ENCODE results near the gene AKAP11. TPM values are rescaled to one million over a fixed set of nuclear protein-coding genes. Genes with fewer than 3 reads are reported as not detected.

AKAP11 gene
- total RNA-seq, 1 donor from 2014 or later = 19.8 TPM

DNA sequence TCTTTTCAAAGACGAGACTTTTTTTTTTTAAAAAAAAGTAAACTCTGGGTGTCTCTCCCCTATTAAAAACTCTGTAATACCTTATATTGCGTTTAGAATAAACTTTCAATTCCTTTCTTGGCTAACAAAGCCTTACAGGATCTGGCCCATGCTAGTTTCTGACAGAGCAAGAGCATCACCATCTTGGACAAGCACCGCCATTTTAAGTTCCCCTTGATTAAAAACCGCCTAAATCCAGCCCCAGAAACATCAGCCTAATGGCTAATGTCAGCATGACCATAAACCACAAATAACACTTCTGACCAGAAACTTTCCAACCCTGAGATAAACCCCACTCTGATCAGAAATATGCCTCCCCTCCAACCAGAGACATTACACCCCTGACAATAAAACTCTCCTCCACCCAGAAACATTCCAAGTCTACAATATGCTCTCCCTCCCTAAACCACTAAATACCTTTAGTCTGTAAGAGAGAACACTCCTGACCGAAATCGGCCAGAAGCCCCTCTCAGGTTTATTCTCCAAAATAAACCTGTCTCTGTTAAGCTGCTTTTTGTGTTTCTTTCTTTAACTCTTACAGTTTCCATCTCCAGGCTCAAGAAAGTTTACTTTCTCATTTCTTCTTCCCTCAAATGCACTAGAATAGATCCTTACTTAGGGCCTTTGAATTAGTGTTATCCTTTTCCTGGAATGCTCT, 1.6 kb upstream of the AKAP11 start:
- Histone ChIP-seq H3K27me3 (ENCODE audit: control insufficient read depth, insufficient read depth, low read length) (no peaks in the 10 kb centered on the region), H3K36me3 (ENCODE audit: control insufficient read depth, insufficient read depth, low read length) (no peaks in the 10 kb centered on the region), H3K4me3 (ENCODE audit: low read depth, low read length) (no peak overlapping the region)
- TF ChIP-seq, protein P1, sequence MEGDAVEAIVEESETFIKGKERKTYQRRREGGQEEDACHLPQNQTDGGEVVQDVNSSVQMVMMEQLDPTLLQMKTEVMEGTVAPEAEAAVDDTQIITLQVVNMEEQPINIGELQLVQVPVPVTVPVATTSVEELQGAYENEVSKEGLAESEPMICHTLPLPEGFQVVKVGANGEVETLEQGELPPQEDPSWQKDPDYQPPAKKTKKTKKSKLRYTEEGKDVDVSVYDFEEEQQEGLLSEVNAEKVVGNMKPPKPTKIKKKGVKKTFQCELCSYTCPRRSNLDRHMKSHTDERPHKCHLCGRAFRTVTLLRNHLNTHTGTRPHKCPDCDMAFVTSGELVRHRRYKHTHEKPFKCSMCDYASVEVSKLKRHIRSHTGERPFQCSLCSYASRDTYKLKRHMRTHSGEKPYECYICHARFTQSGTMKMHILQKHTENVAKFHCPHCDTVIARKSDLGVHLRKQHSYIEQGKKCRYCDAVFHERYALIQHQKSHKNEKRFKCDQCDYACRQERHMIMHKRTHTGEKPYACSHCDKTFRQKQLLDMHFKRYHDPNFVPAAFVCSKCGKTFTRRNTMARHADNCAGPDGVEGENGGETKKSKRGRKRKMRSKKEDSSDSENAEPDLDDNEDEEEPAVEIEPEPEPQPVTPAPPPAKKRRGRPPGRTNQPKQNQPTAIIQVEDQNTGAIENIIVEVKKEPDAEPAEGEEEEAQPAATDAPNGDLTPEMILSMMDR (IDR thresholded peaks at IDR 0.05; ENCODE audit: insufficient read depth, low read length, poor library complexity, severe bottlenecking) = no peak
- DNase-seq (ENCODE audit: low read depth) = no peak

DNA sequence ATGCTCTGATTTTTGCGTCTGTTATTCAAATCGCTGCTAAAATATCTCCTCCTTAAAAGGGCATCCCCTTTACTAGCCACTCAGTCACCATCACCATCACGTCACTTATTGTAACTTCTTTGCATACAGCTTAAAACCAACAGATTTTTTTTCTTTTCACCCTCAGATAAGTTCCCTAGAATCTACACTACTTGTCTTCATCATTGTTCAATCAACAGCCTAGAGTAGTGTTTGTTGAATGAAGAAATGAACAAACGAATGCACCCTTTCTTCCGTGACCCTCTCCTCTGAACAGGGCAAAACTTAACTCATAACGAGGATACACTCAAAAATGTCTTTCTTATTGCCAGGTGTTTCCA, 1.1 kb upstream of the AKAP11 start:
- no peaks in the 10 kb centered on the region for H3K36me3 ChIP-seq (ENCODE audit: control insufficient read depth, insufficient read depth, low read length)
- no peaks in the 10 kb centered on the region for H3K27me3 ChIP-seq (ENCODE audit: control insufficient read depth, insufficient read depth, low read length)
- H3K4me3 ChIP-seq (ENCODE audit: low read depth, low read length) = peak overlapping the region; percentile 63
- TF ChIP-seq, protein P1 (IDR thresholded peaks at IDR 0.05; ENCODE audit: insufficient read depth, low read length, poor library complexity, severe bottlenecking) = no peak
- DNase-seq (ENCODE audit: low read depth) = no peak

DNA sequence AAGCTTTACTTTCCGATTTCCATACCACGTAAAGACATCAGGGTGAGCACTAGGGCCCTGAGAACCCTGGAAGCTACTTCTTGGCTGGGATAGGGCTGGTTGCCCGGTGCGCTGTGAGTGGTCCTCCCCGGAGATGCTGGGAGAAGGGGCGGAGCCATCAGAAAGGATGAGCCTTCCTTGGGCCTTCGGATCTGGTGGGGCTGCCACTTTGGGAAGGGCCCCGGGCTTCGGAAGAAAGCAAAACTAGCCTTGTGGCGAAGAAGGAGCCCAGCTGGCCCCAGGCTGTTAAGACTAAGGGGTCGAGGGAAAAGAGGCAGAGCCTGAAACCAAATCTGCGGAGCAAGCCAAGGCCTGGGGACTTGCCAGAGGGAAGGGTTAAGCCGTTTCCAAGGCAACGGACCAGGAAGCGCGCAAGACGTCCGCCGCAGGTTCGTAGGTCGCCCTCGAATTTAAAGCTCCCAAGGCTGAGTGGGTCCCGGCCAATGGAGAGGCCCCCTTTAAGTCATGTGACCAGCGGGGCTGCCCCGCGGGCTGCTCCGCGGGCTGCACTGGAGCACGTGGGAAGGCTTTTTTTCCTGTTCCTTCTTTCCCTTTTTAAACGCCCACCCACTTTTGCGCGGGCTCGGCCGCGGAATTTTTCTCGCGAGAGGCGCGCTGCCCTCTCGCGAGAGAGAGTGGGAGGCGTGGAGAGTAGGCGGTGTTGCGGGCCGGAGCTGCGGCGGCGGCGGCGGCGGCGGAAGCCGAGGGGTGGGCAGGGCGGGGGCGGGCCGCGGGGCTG, 426 bp upstream of the AKAP11 start:
- H3K27me3 ChIP-seq (ENCODE audit: control insufficient read depth, insufficient read depth, low read length) = no peaks in the 10 kb centered on the region
- TF ChIP-seq, protein P1 (IDR thresholded peaks at IDR 0.05; ENCODE audit: insufficient read depth, low read length, poor library complexity, severe bottlenecking) = no peak
- H3K4me3 ChIP-seq (ENCODE audit: low read depth, low read length) = peak overlapping the region; percentile 63
- no peaks in the 10 kb centered on the region for H3K36me3 ChIP-seq (ENCODE audit: control insufficient read depth, insufficient read depth, low read length)
- peak; percentile 96 for DNase-seq (ENCODE audit: low read depth)

DNA sequence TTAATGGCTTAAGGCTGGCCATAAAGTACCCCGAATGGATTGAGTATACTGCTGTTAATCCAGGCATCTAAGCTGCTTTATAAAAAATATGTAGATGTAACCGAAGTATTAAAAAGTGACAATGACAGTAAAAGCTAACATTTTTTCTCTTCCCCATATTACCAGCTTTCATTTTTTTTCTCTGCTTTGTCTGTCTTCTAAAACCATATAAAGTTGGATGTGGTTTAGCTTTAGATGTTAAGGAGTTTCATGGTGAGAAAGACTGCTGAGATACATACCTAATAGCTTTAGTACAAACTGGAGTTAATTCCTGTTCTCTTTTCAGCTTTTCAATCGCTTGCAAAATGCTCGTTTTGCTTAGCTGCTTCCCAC, 838 bp downstream of the AKAP11 start:
- H3K4me3 ChIP-seq (ENCODE audit: low read depth, low read length) = peak overlapping the region; percentile 63
- TF ChIP-seq, protein P1 (IDR thresholded peaks at IDR 0.05; ENCODE audit: insufficient read depth, low read length, poor library complexity, severe bottlenecking) = no peak
- no peaks in the 10 kb centered on the region for H3K27me3 ChIP-seq (ENCODE audit: control insufficient read depth, insufficient read depth, low read length)
- no peaks in the 10 kb centered on the region for H3K36me3 ChIP-seq (ENCODE audit: control insufficient read depth, insufficient read depth, low read length)
- DNase-seq (ENCODE audit: low read depth) = no peak

DNA sequence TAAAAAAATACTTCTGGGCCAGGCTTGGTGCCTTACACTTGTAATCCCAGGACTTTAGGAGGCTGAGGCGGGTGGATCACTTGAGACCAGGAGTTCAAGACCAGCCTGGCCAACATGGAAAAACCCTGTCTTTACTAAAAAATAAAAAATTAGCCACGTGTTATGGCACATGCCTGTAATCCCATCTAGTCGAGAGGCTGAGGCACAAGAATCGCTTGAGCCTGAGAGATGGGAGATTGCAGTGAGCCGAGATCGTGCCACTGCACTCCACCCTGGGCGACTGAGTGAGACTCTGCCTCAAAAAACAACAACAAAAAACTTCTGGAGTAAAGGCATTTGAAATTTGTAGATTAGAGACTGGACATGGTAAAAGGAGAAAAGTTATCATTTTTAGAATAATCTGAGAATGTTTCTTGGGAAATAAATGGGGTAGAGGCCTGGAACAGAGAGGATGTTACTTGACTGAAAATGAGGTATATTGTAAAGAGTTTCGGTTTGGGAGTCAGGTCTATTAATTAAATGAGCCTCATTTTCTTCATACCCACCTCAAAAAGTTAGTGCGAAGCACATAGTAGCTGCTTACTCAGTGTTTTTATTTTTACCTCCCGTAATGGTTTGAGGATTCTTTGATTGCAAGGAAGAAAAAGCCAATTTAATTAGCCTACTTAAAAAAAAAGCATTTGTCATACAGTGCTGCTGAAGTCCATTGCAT, 2.6 kb downstream of the AKAP11 start:
- no peak for DNase-seq (ENCODE audit: low read depth)
- Histone ChIP-seq H3K27me3 (ENCODE audit: control insufficient read depth, insufficient read depth, low read length) (no peaks in the 10 kb centered on the region), H3K4me3 (ENCODE audit: low read depth, low read length) (no peak overlapping the region), H3K36me3 (ENCODE audit: control insufficient read depth, insufficient read depth, low read length) (no peaks in the 10 kb centered on the region)
- TF ChIP-seq, protein P1 (IDR thresholded peaks at IDR 0.05; ENCODE audit: insufficient read depth, low read length, poor library complexity, severe bottlenecking) = no peak
